ENCODE data around the gene SLX9. TPM values are rescaled to one million over a fixed set of nuclear protein-coding genes. Genes with fewer than 3 reads are reported as not detected.

SLX9 gene
- total and polyA plus RNA-seq, 8 donors: 10.5 to 21.7 (median 13.6) TPM

DNA sequence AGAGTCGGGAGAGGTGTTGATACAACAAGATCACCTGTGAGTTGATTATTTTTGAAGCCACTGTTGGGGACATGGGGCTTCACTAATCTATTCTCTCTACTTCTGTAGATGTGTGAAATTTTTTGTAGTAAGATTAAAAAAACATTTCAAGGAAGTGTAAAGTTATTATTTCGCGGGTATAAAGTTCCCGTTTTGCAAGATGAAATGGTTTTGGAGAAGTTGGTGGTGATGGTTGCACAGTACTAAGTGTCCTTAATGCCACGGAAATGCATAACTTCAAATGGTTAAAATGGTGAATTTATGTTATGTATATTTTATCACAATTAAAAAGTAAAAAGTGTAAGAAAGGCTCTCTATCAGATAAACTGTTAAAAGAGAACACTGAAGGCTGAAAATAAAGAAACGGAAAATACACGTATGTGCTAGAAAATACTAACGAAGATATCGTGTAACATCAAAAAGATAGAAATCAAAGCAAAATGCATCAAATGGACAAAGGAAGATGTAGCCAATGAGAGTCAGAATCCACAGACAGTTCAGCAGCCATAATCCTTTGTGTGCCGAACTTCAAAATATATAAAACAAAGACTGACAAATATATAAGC lies 16.2 kb upstream of the SLX9 start:
- TF ChIP-seq, protein P1, sequence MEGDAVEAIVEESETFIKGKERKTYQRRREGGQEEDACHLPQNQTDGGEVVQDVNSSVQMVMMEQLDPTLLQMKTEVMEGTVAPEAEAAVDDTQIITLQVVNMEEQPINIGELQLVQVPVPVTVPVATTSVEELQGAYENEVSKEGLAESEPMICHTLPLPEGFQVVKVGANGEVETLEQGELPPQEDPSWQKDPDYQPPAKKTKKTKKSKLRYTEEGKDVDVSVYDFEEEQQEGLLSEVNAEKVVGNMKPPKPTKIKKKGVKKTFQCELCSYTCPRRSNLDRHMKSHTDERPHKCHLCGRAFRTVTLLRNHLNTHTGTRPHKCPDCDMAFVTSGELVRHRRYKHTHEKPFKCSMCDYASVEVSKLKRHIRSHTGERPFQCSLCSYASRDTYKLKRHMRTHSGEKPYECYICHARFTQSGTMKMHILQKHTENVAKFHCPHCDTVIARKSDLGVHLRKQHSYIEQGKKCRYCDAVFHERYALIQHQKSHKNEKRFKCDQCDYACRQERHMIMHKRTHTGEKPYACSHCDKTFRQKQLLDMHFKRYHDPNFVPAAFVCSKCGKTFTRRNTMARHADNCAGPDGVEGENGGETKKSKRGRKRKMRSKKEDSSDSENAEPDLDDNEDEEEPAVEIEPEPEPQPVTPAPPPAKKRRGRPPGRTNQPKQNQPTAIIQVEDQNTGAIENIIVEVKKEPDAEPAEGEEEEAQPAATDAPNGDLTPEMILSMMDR (IDR thresholded peaks at IDR 0.05): no peak
- no peaks in the 10 kb centered on the region for H3K9me3 ChIP-seq
- ATAC-seq (no peak), FAIRE-seq (no peak), DNase-seq (no peak)
- H3K4me1 ChIP-seq: no peaks in the 10 kb centered on the region
- H3K4me3 ChIP-seq: no peak overlapping the region
- no peaks in the 10 kb centered on the region for H3K36me3 ChIP-seq
- intact Hi-C loops (cut with DNase I): no loop called here
- WGBS, 2 donors: 62 to 82% methylated on average over 10 of the region's 10 CpGs
- peaks cover 0 to 8% (median 0%) of the 10 kb centered on the region in 4 donors for H3K27me3 ChIP-seq
- H3K27ac ChIP-seq: no peak overlapping the region

GRCh38 chr21:44924606-44925377 lies 15.0 kb upstream of the SLX9 start:
- H3K4me1 ChIP-seq: no peaks in the 10 kb centered on the region
- no peak for FAIRE-seq
- ATAC-seq: peak in 1 of 4 donors; percentile 27
- H3K4me3 ChIP-seq: no peak overlapping the region
- TF ChIP-seq, protein P1 (IDR thresholded peaks at IDR 0.05): no peak
- no peak overlapping the region for H3K27ac ChIP-seq
- intact Hi-C loops (cut with DNase I): no loop called here
- 52 to 63% methylated on average over 10 of the region's 10 CpGs for WGBS, 2 donors
- no peaks in the 10 kb centered on the region for H3K36me3 ChIP-seq
- no peaks in the 10 kb centered on the region for H3K9me3 ChIP-seq
- H3K27me3 ChIP-seq: peaks cover 0 to 8% (median 0%) of the 10 kb centered on the region in 4 donors
- DNase-seq: no peak

DNA sequence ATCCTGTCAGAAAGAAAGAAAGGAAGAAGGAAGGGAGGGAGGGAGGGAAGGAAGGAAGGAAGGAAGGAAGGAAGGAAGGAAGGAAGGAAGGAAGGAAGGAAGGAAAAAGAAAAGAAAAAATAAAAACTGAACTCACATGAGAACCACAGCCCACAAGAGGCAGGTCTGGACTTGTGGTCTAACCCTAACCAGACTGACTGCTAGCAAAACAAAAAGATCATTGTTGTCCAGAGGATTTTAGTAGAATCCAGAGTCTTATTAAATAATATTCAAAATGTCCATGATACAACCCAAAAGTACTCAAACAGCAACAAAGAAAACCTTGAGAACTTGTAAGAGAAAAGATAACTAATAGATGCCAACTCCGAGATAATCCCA lies 14.5 kb upstream of the SLX9 start:
- no peak overlapping the region for H3K27ac ChIP-seq
- H3K27me3 ChIP-seq: peaks cover 0 to 8% (median 0%) of the 10 kb centered on the region in 4 donors
- H3K4me3 ChIP-seq: no peak overlapping the region
- TF ChIP-seq, protein P1 (IDR thresholded peaks at IDR 0.05): no peak
- no peaks in the 10 kb centered on the region for H3K36me3 ChIP-seq
- no peak for FAIRE-seq
- intact Hi-C loops (cut with DNase I): no loop called here
- no peak for DNase-seq
- no peaks in the 10 kb centered on the region for H3K9me3 ChIP-seq
- no peaks in the 10 kb centered on the region for H3K4me1 ChIP-seq
- no peak for ATAC-seq
- WGBS, 2 donors: 47 to 54% methylated on average over 1 of the region's 1 CpG

- FAIRE-seq: no peak
- intact Hi-C loops (cut with DNase I): no loop called here
- Histone ChIP-seq H3K27ac (no peak overlapping the region), H3K4me1 (no peaks in the 10 kb centered on the region), H3K27me3 (peaks cover 0 to 1% (median 0%) of the 10 kb centered on the region in 4 donors), H3K9me3 (no peaks in the 10 kb centered on the region), H3K36me3 (no peaks in the 10 kb centered on the region), H3K4me3 (no peak overlapping the region)
- TF ChIP-seq, protein P1 (IDR thresholded peaks at IDR 0.05): no peak
- WGBS, 2 donors: 40 to 56% methylated on average over 24 of the region's 24 CpGs
- DNase-seq: no peak
- no peak for ATAC-seq
These were observed 13.3 kb upstream of the SLX9 start for GRCh38 chr21:44926331-44927101.
